ENCODE results near the gene BLM. TPM values are rescaled to one million over a fixed set of nuclear protein-coding genes. Genes with fewer than 3 reads are reported as not detected.

The BLM gene
- total and polyA plus RNA-seq, 2 donors (not counting 1 experiment from before 2014, with no cell fraction given) = 1.5 to 1.7 TPM

DNA sequence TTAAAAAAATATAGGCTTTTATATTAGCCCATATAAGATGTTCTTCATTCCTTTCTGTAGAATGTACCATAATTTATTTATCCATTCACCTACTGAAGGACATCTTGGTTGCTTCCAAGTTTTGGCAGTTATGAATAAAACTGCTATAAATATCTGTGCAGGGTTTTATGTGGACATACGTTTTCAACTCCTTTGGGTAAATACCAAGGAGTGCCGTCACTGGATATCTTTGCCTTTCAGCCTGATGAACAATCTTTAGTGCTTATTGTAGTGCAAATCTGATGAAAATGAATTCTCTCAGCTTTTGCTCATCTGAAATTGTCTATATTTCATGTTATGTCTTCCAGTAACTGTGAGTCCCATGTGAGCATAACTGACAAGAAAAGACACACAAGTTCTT, 26.6 kb upstream of the BLM start:
- Histone ChIP-seq H3K4me3 (replicated peaks in 1 of 4; ENCODE audit: control extremely low read depth in 1 of 4, insufficient read depth in 1 of 4, low read depth in 3 of 4, low read length in 4 of 4) (no peak overlapping the region), H3K4me1 (ENCODE audit: control insufficient read depth, extremely low read depth, insufficient read depth, low read length) (no peaks in the 10 kb centered on the region), H3K9me3 (ENCODE audit: control insufficient read depth, insufficient read depth, low read depth, low read length) (no peaks in the 10 kb centered on the region), H3K79me2 (ENCODE audit: control insufficient read depth, insufficient read depth, low read length) (no peaks in the 10 kb centered on the region), H3K9ac (ENCODE audit: insufficient read depth, low read length) (no peak overlapping the region), H3K27ac (ENCODE audit: insufficient read depth, low read length) (no peak overlapping the region), H2AFZ (ENCODE audit: low read length) (no peak overlapping the region), H4K20me1 (ENCODE audit: control insufficient read depth, extremely low read depth, insufficient read depth, low read length) (no peaks in the 10 kb centered on the region), H3K27me3 (ENCODE audit: control insufficient read depth, insufficient read depth, low read length) (no peaks in the 10 kb centered on the region), H3K36me3 (ENCODE audit: control insufficient read depth, insufficient read depth, low read length) (no peaks in the 10 kb centered on the region), H3K4me2 (ENCODE audit: extremely low read depth, insufficient read depth, low read length) (no peak overlapping the region)
- TF ChIP-seq EZH2 (IDR thresholded peaks at IDR 0.05; ENCODE audit: low read length, missing control alignments) = no peak
- TF ChIP-seq, protein P1, sequence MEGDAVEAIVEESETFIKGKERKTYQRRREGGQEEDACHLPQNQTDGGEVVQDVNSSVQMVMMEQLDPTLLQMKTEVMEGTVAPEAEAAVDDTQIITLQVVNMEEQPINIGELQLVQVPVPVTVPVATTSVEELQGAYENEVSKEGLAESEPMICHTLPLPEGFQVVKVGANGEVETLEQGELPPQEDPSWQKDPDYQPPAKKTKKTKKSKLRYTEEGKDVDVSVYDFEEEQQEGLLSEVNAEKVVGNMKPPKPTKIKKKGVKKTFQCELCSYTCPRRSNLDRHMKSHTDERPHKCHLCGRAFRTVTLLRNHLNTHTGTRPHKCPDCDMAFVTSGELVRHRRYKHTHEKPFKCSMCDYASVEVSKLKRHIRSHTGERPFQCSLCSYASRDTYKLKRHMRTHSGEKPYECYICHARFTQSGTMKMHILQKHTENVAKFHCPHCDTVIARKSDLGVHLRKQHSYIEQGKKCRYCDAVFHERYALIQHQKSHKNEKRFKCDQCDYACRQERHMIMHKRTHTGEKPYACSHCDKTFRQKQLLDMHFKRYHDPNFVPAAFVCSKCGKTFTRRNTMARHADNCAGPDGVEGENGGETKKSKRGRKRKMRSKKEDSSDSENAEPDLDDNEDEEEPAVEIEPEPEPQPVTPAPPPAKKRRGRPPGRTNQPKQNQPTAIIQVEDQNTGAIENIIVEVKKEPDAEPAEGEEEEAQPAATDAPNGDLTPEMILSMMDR (conservative IDR thresholded peaks at IDR 0.05 in 1 of 2, IDR thresholded peaks at IDR 0.05 in 1 of 2; ENCODE audit: low read depth in 1 of 2, low read length in 2 of 2) = no peak
- peak in 1 of 2 donors; percentile 4 for DNase-seq (ENCODE audit: low read depth in 2 of 2)

DNA sequence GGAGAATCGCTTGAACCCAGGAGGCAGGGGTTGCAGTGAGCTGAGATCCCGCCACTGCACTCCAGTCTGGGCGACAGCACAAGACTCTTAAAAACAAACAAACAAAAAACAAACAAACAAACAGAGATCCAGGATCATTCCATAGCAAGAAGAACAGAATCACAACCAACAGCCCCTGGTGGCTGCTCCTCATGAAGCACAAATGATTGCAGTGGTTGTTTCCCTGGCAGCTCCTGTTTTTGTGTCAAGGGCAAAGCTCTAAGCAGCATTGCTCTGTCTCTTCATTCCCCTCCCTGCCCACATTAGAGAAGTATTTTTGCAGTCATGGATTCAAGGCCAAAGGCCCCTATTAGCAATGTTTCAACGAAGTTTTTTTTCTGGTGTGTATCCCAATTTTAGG, 25.8 kb upstream of the BLM start:
- no peak overlapping the region for H3K4me2 ChIP-seq (ENCODE audit: extremely low read depth, insufficient read depth, low read length)
- H3K27ac ChIP-seq (ENCODE audit: insufficient read depth, low read length) = no peak overlapping the region
- no peaks in the 10 kb centered on the region for H4K20me1 ChIP-seq (ENCODE audit: control insufficient read depth, extremely low read depth, insufficient read depth, low read length)
- H3K9ac ChIP-seq (ENCODE audit: insufficient read depth, low read length) = no peak overlapping the region
- no peaks in the 10 kb centered on the region for H3K4me1 ChIP-seq (ENCODE audit: control insufficient read depth, extremely low read depth, insufficient read depth, low read length)
- no peaks in the 10 kb centered on the region for H3K27me3 ChIP-seq (ENCODE audit: control insufficient read depth, insufficient read depth, low read length)
- TF ChIP-seq EZH2 (IDR thresholded peaks at IDR 0.05; ENCODE audit: low read length, missing control alignments) = no peak
- TF ChIP-seq, protein P1 (conservative IDR thresholded peaks at IDR 0.05 in 1 of 2, IDR thresholded peaks at IDR 0.05 in 1 of 2; ENCODE audit: low read depth in 1 of 2, low read length in 2 of 2) = no peak
- no peaks in the 10 kb centered on the region for H3K79me2 ChIP-seq (ENCODE audit: control insufficient read depth, insufficient read depth, low read length)
- H3K4me3 ChIP-seq (replicated peaks in 1 of 4; ENCODE audit: control extremely low read depth in 1 of 4, insufficient read depth in 1 of 4, low read depth in 3 of 4, low read length in 4 of 4) = no peak overlapping the region
- no peaks in the 10 kb centered on the region for H3K9me3 ChIP-seq (ENCODE audit: control insufficient read depth, insufficient read depth, low read depth, low read length)
- H3K36me3 ChIP-seq (ENCODE audit: control insufficient read depth, insufficient read depth, low read length) = no peaks in the 10 kb centered on the region
- H2AFZ ChIP-seq (ENCODE audit: low read length) = no peak overlapping the region
- no peak for DNase-seq (ENCODE audit: low read depth in 2 of 2)

DNA sequence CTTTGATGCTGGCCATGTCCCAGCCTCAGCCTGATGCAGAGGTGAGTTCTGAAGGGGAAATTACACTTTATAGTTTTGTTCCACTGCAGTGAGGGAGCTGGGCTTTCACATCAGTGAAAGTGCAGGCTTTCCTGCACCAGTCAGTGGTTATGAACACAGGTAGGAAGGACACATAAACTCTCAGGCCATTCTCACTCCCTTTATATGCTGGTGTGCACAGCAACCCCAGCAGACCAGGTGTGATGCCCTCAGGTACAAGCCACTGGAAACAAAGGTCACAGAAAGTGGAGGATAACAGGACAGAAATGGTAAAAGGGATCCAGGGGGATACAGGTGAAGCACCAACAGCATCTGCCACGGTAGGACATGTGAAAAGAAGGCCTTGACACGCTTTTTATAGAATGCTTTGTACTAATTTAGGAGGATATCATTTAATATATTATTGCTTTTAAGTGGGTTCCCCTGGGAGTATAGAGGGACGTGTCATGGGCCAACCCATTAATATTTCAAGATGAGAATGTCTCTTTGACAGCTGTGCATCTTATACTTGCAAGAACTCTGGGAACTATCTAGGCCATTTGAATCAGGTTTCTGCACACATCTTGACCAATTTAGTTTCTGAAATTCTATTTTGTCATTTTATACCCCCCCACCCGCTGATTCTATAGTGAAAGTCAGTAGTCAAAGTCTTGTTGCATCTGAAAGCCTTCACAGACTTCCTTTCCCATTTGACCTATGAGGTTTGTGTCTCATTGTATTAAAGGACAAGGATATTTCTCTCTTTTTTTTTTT, 25.0 kb upstream of the BLM start:
- H3K79me2 ChIP-seq (ENCODE audit: control insufficient read depth, insufficient read depth, low read length) = no peaks in the 10 kb centered on the region
- H3K4me3 ChIP-seq (replicated peaks in 1 of 4; ENCODE audit: control extremely low read depth in 1 of 4, insufficient read depth in 1 of 4, low read depth in 3 of 4, low read length in 4 of 4) = no peak overlapping the region
- no peaks in the 10 kb centered on the region for H3K27me3 ChIP-seq (ENCODE audit: control insufficient read depth, insufficient read depth, low read length)
- no peak overlapping the region for H3K4me2 ChIP-seq (ENCODE audit: extremely low read depth, insufficient read depth, low read length)
- no peaks in the 10 kb centered on the region for H3K4me1 ChIP-seq (ENCODE audit: control insufficient read depth, extremely low read depth, insufficient read depth, low read length)
- no peaks in the 10 kb centered on the region for H3K9me3 ChIP-seq (ENCODE audit: control insufficient read depth, insufficient read depth, low read depth, low read length)
- no peak overlapping the region for H3K27ac ChIP-seq (ENCODE audit: insufficient read depth, low read length)
- DNase-seq (ENCODE audit: low read depth in 2 of 2) = no peak
- no peaks in the 10 kb centered on the region for H3K36me3 ChIP-seq (ENCODE audit: control insufficient read depth, insufficient read depth, low read length)
- no peak overlapping the region for H3K9ac ChIP-seq (ENCODE audit: insufficient read depth, low read length)
- TF ChIP-seq, protein P1 (conservative IDR thresholded peaks at IDR 0.05 in 1 of 2, IDR thresholded peaks at IDR 0.05 in 1 of 2; ENCODE audit: low read depth in 1 of 2, low read length in 2 of 2) = no peak
- no peak for TF ChIP-seq EZH2 (IDR thresholded peaks at IDR 0.05; ENCODE audit: low read length, missing control alignments)
- no peaks in the 10 kb centered on the region for H4K20me1 ChIP-seq (ENCODE audit: control insufficient read depth, extremely low read depth, insufficient read depth, low read length)
- no peak overlapping the region for H2AFZ ChIP-seq (ENCODE audit: low read length)
